DMS79 (cell line): ENCODE measurements around the gene PDLIM5.

ENCODE experiments used
- DNase-seq: peaks from one replicate; lab custom pipeline; 2025; lab: John Stamatoyannopoulos, UW

Gene PDLIM5

DNA sequence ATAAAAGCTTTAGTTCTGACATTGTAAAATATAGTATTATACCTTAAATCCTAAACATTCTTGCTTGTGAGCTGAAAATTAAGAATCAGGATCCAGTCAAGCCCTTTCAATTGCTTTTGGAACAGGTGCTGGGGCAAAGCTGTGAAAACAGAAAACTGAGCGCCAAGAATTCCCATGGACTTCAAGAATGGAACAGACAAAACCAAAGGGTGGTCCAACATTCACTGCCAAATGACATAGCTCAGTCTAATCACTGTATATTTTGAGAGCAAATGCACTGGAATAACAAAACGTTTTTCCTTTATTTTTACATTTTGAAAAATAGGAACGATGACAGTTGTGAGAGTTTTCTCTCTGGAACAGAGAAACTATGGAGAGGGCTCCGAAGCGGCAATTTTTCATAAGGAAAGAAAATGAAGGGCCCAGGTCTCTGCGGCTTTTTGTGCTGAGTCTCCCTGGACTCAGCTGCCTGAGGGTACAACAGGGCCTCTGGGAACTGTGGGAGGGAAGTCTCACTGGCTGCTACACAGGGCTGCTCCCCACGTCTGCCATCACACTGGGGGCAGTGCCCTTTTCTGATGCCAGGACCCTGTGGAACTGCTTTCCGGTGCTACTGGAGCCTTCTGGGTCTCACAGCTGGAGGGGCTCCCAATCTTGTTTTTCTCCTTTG is 250.0 kb downstream of the PDLIM5 start:
- no peak for DNase-seq

DNA sequence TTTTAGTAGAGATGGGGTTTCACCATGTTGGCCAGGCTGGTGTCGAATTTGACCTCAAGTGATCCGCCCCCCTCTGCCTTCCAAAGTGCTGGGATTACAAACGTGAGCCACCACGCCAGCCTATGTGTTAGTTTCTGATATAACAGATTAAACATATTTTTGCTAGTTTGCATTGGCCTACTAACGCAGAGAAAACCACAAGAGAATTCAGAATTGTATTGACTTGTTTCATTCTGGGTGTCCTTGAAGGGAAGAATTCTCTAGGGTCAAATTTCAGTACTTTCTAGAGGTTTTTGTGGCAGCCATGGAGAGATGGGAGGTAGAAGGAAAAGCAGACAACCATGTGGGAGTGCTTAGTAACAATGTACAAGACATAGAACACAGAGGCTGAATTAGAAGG is 259.9 kb downstream of the PDLIM5 start:
- DNase-seq = no peak

DNA sequence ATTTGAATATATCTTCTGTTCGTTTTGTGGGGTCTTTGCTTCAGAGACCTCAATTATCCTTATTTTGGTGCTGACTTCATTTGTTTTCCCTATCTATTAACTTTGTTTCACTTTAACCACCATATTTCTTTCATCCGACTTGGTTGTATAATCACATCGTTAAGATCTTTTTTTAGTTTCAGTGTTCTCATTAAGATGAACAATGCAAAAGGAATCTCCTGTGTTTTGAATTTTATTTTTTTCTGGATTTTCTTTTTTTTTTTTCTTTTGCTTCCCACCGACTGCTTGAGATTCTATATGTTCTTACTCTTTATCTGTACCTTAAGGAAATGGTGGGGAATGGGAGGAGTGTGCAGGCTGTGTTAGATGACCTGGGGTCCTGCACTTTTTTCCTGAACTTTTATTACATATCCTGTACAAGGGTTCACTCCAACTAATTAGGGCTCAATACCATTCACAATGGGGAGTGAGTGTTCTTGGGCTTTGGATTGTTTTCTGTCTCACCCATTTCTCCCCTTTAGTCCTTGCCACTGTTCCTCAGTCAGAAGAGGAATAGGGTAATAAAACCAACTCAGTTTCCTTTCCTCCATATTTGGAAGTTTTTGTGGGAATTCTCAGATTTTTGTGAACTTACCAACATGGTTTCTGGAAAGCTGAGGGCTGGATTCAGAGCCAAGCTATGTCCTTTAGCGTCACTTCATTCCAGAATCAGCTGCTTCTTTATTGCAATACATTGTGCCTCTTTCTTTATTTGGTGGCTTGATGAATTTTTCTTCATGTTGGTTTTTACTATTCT is 262.8 kb downstream of the PDLIM5 start:
- DNase-seq = no peak

DNA sequence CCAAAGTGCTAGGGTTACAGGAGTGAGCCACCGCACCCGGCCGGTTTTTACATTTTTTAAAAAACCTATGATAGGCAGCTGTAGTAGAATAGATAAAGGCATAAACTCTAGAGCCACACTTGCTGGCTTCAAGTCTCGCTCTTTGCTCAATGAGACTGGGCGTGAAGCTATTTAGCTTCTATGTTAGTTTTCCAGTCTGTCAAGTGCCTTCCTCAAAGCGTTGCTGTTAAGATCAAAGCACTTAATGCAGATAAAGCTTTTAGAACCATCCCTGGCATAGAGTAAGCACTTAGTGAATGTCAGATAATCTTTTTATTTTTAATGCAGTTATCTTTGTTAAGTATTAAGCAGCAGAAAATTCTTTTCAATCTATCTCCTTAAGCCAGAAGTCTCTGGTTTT is 264.0 kb downstream of the PDLIM5 start:
- DNase-seq = no peak
